Measurements from ENCODE around the gene CAT. TPM values are rescaled to one million over a fixed set of nuclear protein-coding genes. Genes with fewer than 3 reads are reported as not detected.

CAT gene
- total and polyA plus RNA-seq, 9 of the 15 experiments (the other 6 are each of a cell fraction or from before 2014, with no cell fraction given): 86.7 to 183 (median 114) TPM

DNA sequence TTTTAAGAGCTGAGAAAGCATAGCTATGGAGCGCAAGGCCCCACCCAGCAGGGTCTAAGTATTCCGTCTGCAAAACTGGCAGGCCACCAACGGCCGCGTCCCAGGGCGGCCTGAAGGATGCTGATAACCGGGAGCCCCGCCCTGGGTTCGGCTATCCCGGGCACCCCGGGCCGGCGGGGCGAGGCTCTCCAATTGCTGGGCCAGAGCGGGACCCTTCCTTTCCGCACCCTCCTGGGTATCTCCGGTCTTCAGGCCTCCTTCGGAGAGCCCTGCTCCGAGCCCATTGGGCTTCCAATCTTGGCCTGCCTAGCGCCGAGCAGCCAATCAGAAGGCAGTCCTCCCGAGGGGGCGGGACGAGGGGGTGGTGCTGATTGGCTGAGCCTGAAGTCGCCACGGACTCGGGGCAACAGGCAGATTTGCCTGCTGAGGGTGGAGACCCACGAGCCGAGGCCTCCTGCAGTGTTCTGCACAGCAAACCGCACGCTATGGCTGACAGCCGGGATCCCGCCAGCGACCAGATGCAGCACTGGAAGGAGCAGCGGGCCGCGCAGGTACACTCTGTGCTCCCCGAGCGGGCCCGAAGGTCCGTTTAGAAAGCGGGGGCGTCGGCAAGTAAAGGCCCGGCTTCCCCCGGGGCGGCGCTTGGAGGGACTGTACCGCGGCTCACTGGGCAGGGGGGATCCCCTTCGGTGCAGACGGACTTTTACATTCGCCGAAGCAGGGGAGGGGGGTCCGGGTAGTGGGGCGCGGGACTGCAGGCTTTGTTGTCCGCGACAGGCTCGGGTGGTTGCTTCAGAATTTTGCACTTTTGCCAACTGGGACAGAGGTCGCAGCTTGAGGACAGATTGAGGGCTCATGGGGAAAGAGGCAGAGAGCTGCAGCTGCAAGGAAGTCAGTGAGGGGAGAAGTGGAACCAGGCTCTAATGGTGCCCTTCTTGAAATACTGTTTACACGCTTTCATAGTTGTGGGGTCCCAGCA lies at the start of gene CAT (continued):
- TF ChIP-seq, protein P1, sequence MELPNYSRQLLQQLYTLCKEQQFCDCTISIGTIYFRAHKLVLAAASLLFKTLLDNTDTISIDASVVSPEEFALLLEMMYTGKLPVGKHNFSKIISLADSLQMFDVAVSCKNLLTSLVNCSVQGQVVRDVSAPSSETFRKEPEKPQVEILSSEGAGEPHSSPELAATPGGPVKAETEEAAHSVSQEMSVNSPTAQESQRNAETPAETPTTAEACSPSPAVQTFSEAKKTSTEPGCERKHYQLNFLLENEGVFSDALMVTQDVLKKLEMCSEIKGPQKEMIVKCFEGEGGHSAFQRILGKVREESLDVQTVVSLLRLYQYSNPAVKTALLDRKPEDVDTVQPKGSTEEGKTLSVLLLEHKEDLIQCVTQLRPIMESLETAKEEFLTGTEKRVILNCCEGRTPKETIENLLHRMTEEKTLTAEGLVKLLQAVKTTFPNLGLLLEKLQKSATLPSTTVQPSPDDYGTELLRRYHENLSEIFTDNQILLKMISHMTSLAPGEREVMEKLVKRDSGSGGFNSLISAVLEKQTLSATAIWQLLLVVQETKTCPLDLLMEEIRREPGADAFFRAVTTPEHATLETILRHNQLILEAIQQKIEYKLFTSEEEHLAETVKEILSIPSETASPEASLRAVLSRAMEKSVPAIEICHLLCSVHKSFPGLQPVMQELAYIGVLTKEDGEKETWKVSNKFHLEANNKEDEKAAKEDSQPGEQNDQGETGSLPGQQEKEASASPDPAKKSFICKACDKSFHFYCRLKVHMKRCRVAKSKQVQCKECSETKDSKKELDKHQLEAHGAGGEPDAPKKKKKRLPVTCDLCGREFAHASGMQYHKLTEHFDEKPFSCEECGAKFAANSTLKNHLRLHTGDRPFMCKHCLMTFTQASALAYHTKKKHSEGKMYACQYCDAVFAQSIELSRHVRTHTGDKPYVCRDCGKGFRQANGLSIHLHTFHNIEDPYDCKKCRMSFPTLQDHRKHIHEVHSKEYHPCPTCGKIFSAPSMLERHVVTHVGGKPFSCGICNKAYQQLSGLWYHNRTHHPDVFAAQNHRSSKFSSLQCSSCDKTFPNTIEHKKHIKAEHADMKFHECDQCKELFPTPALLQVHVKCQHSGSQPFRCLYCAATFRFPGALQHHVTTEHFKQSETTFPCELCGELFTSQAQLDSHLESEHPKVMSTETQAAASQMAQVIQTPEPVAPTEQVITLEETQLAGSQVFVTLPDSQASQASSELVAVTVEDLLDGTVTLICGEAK (IDR thresholded peaks at IDR 0.05): peak; percentile 9; the same call in 1 of the 2 replicates
- TF ChIP-seq, protein P1 (CRISPR knock-in tag; IDR thresholded peaks at IDR 0.05): no peak
- TF ChIP-seq SNIP1 (IDR thresholded peaks at IDR 0.05; ENCODE audit: low read depth) (no peak), RB1 (IDR thresholded peaks at IDR 0.05; ENCODE audit: low read depth) (peak; percentile 55; the same call in 1 of the 2 replicates), HNRNPK (IDR thresholded peaks at IDR 0.05; ENCODE audit: low read depth, low read length, poor library complexity, severe bottlenecking) (no peak), NFIC (IDR thresholded peaks at IDR 0.05) (peak; percentile 95), ZNF217 (CRISPR knock-in tag; IDR thresholded peaks at IDR 0.05) (no peak), ZNF551 (CRISPR knock-in tag; IDR thresholded peaks at IDR 0.05) (no peak), SMARCE1 (IDR thresholded peaks at IDR 0.05) (peak; percentile 80), DMBX1 (CRISPR knock-in tag; IDR thresholded peaks at IDR 0.05; ENCODE audit: borderline replicate concordance) (0 out of 2 replicates have a peak, but pooled peaks have one; percentile 44)
- TF ChIP-seq, protein P2, sequence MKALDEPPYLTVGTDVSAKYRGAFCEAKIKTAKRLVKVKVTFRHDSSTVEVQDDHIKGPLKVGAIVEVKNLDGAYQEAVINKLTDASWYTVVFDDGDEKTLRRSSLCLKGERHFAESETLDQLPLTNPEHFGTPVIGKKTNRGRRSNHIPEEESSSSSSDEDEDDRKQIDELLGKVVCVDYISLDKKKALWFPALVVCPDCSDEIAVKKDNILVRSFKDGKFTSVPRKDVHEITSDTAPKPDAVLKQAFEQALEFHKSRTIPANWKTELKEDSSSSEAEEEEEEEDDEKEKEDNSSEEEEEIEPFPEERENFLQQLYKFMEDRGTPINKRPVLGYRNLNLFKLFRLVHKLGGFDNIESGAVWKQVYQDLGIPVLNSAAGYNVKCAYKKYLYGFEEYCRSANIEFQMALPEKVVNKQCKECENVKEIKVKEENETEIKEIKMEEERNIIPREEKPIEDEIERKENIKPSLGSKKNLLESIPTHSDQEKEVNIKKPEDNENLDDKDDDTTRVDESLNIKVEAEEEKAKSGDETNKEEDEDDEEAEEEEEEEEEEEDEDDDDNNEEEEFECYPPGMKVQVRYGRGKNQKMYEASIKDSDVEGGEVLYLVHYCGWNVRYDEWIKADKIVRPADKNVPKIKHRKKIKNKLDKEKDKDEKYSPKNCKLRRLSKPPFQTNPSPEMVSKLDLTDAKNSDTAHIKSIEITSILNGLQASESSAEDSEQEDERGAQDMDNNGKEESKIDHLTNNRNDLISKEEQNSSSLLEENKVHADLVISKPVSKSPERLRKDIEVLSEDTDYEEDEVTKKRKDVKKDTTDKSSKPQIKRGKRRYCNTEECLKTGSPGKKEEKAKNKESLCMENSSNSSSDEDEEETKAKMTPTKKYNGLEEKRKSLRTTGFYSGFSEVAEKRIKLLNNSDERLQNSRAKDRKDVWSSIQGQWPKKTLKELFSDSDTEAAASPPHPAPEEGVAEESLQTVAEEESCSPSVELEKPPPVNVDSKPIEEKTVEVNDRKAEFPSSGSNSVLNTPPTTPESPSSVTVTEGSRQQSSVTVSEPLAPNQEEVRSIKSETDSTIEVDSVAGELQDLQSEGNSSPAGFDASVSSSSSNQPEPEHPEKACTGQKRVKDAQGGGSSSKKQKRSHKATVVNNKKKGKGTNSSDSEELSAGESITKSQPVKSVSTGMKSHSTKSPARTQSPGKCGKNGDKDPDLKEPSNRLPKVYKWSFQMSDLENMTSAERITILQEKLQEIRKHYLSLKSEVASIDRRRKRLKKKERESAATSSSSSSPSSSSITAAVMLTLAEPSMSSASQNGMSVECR (CRISPR knock-in tag; IDR thresholded peaks at IDR 0.05): peak; percentile 91
